Activated CD8-positive, alpha-beta memory T cell treated with anti-CD3 and anti-CD28 coated beads for 1 hour (primary cell): ENCODE data around the gene MECP2.

Experiments
- DNase-seq, 2 donors: peaks; one replicate each; pipeline ENCODE4 v3.0.0-alpha.2; 2020; ENCODE audit warnings: low read depth in 1 of 2; ENCODE audit errors: extremely low read depth in 1 of 2

MECP2 gene

DNA sequence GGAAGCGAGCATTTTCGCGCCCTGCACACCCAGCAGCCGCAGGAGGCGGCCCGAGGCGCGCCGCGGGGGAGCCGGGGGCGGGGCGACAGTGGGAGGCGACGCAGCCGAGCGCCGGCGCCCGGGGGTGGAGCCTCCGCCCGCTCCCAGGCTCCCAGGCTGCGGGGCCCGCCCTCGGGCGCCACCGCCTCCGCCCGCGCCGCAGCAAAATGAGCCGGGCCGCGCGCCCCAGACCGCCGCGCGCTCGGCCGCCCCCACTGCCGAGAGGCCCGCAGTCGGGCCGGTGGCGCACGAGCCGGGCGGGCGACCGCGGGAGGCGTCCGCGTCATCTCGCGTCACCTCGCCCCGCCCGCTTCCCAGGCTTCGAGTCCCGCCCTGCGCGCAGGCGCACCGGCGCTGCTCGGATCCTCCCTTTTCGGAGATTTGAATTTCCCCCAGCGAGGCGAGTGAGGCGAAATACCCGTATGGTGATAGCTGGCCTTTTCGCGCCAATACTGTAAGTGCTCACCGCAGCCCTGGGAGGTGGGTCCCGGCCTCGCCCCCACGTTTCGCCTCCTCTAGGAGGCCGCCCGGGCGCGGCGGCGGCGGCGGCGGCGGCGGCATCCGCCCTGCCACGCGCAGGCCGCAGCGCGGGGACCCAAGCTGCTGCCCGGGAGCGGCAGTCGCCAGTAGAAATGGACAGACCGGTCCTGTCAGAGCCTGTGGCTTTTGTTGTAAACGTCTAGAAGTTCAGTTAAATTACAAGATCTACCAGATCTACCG lies 125.0 kb downstream of the MECP2 start, which contains the start of gene TMEM187:
Gene TMEM187, plus strand, starts transcription at position 387 of the 759 bp plus-strand sequence. CDS start 9,309 bp downstream, outside the sequence.
- DNase-seq = peak; percentile 71 to 73
